Neural progenitor cell (in vitro differentiated cells): ENCODE measurements around the gene PLS3. TPM values are rescaled to one million over a fixed set of nuclear protein-coding genes. Genes with fewer than 3 reads are reported as not detected.
A peak's percentile ranks its signal among the peaks of the same experiment; 100 is the strongest.

ENCODE experiments used
- DNase-seq: peaks from one replicate; pipeline ENCODE4 v3.0.0-alpha.2; 2016; ENCODE audit warnings: low spot score
- H2AFZ ChIP-seq: fragments of 200-600 bp; sonication (generic); replicated peaks from 2 replicates; pipeline ENCODE4 v1.6.1; 2016; ENCODE audit warnings: antibody characterized with exemption
- H3F3A ChIP-seq: fragments of 200-600 bp; sonication (generic); 2 replicates; pipeline ENCODE4 v1.6.1; 2016; ENCODE audit warnings: antibody characterized with exemption, low read depth
- H3K27ac ChIP-seq: fragments of 200-600 bp; sonication (generic); 2 replicates; pipeline ENCODE4 v1.5.1; 2016; ENCODE audit warnings: mild to moderate bottlenecking
- H3K27me3 ChIP-seq: fragments of 200-600 bp; sonication (generic); 2 replicates; pipeline ENCODE4 v1.6.1; 2016; ENCODE audit warnings: mild to moderate bottlenecking, moderate library complexity
- H3K36me3 ChIP-seq: fragments of 200-600 bp; sonication (generic); 2 replicates; pipeline ENCODE4 v1.5.1; 2016
- H3K4me1 ChIP-seq: fragments of 200-600 bp; sonication (generic); 2 replicates; pipeline ENCODE4 v1.6.1; 2016; ENCODE audit warnings: mixed run types
- H3K4me2 ChIP-seq: fragments of 200-600 bp; sonication (generic); 2 replicates; pipeline ENCODE4 v1.6.1; 2016
- H3K4me3 ChIP-seq: fragments of 200-600 bp; sonication (generic); 2 replicates; pipeline ENCODE4 v1.5.1; 2016
- H3K79me2 ChIP-seq: fragments of 200-600 bp; sonication (generic); 2 replicates; pipeline ENCODE4 v1.6.1; 2016; ENCODE audit warnings: low read depth
- H3K9ac ChIP-seq: fragments of 200-600 bp; sonication (generic); 2 replicates; pipeline ENCODE4 v1.6.1; 2016
- H3K9me3 ChIP-seq: fragments of 200-600 bp; sonication (generic); 2 replicates; pipeline ENCODE4 v1.5.1; 2016; ENCODE audit warnings: low read depth
- H4K20me1 ChIP-seq: fragments of 200-600 bp; sonication (generic); 2 replicates; pipeline ENCODE4 v1.6.1; 2016; ENCODE audit warnings: low read depth
- H3K27ac Mint-ChIP-seq: 3 replicates; pipeline ENCODE4 v1.8.0; 2021; ENCODE audit warnings: mixed read lengths
- H3K27me3 Mint-ChIP-seq: 2 replicates; pipeline ENCODE4 v1.8.0; 2022; ENCODE audit warnings: low read depth, mild to moderate bottlenecking, inconsistent platforms, moderate library complexity, mixed read lengths; ENCODE audit not compliant: insufficient read depth
- H3K36me3 Mint-ChIP-seq: 3 replicates; pipeline ENCODE4 v1.8.0; 2021; ENCODE audit warnings: mixed read lengths
- H3K4me1 Mint-ChIP-seq: 3 replicates; pipeline ENCODE4 v1.8.0; 2021; ENCODE audit warnings: mixed read lengths
- H3K4me3 Mint-ChIP-seq: 3 replicates; pipeline ENCODE4 v1.8.0; 2021; ENCODE audit warnings: mild to moderate bottlenecking, moderate library complexity, mixed read lengths
- H3K9me3 Mint-ChIP-seq: 3 replicates; pipeline ENCODE4 v1.8.0; 2020; ENCODE audit warnings: mixed read lengths
- CTCF ChIP-seq: fragments of 200-600 bp; sonication (generic); IDR thresholded peaks from 2 replicates; pipeline ENCODE4 v1.5.1; 2017; ENCODE audit warnings: antibody characterized with exemption, mild to moderate bottlenecking
- EZH2 ChIP-seq: fragments of 200-600 bp; sonication (generic); IDR thresholded peaks from 2 replicates; pipeline ENCODE4 v1.6.1; 2017; ENCODE audit warnings: antibody characterized with exemption, mild to moderate bottlenecking, moderate library complexity
- EZH2phosphoT487 ChIP-seq: fragments of 200-600 bp; sonication (generic); IDR thresholded peaks from 2 replicates; pipeline ENCODE4 v1.6.1; 2017; ENCODE audit warnings: antibody characterized with exemption
- total RNA-seq: library from RNA; depleted of rRNA; stranded (reverse); fragments of >200 nt; gene quantifications from 2 replicates; pipeline ENCODE4 v1.2.3, GENCODE V29; 2015; ENCODE audit warnings: low replicate concordance

PLS3 gene
- total RNA-seq, 1 donor from 2014 or later, result 222 TPM

GRCh38 chrX:115553171-115553570, 7.8 kb upstream of the PLS3 start:
- TF ChIP-seq EZH2 (no peak), EZH2phosphoT487 (no peak), CTCF (no peak)
- no peaks in the 10 kb centered on the region for H3K27me3 ChIP-seq
- no peak overlapping the region for H3K4me3 Mint-ChIP-seq

GRCh38 chrX:115559672-115560071, 1.3 kb upstream of the PLS3 start:
- no peak for DNase-seq
- H3K79me2 ChIP-seq, result peaks cover 35% of the 10 kb centered on the region
- H4K20me1 ChIP-seq, result peaks cover 3% of the 10 kb centered on the region
- Mint-ChIP-seq H3K4me3 (no peak overlapping the region), H3K36me3 (no peaks in the 10 kb centered on the region), H3K27ac (no peak overlapping the region), H3K4me1 (peaks cover 20% of the 10 kb centered on the region), H3K27me3 (peaks cover 2% of the 10 kb centered on the region), H3K9me3 (no peaks in the 10 kb centered on the region)
- H3K36me3 ChIP-seq, result no peaks in the 10 kb centered on the region
- H3F3A ChIP-seq, result peaks cover 15% of the 10 kb centered on the region
- TF ChIP-seq CTCF, result no peak
- no peak for TF ChIP-seq EZH2
- no peak for TF ChIP-seq EZH2phosphoT487
- no peak overlapping the region for H3K27ac ChIP-seq
- no peak overlapping the region for H3K4me2 ChIP-seq
- H3K9me3 ChIP-seq, result no peaks in the 10 kb centered on the region
- peaks cover 13% of the 10 kb centered on the region for H3K4me1 ChIP-seq
- H3K27me3 ChIP-seq, result no peaks in the 10 kb centered on the region
- no peak overlapping the region for H3K4me3 ChIP-seq
- H3K9ac ChIP-seq, result no peak overlapping the region
- no peak overlapping the region for H2AFZ ChIP-seq

More at GRCh38 chrX:115553171-115553570, 7.8 kb upstream of the PLS3 start:
- Mint-ChIP-seq H3K36me3 (no peaks in the 10 kb centered on the region), H3K27ac (no peak overlapping the region), H3K9me3 (no peaks in the 10 kb centered on the region), H3K4me1 (no peaks in the 10 kb centered on the region), H3K27me3 (no peaks in the 10 kb centered on the region)
- Histone ChIP-seq H3K27ac (no peak overlapping the region), H3K9ac (no peak overlapping the region), H3K36me3 (no peaks in the 10 kb centered on the region), H3K4me1 (peaks cover 3% of the 10 kb centered on the region), H3K4me3 (no peak overlapping the region), H3K79me2 (no peaks in the 10 kb centered on the region), H2AFZ (peak overlapping the region; percentile 78), H3K9me3 (no peaks in the 10 kb centered on the region), H3K4me2 (no peak overlapping the region), H3F3A (peaks cover 10% of the 10 kb centered on the region), H4K20me1 (no peaks in the 10 kb centered on the region)
- peak; percentile 14 for DNase-seq

GRCh38 chrX:115560211-115560977, 580 bp upstream of the PLS3 start:
- no peaks in the 10 kb centered on the region for H3K9me3 ChIP-seq
- no peak overlapping the region for H3K27ac ChIP-seq
- H3K27ac Mint-ChIP-seq, result no peak overlapping the region
- H3K36me3 Mint-ChIP-seq, result no peaks in the 10 kb centered on the region
- peaks cover 20% of the 10 kb centered on the region for H3K4me1 Mint-ChIP-seq
- peak overlapping the region; percentile 91 for H3K4me3 ChIP-seq
- H4K20me1 ChIP-seq, result peaks cover 3% of the 10 kb centered on the region
- no peak for DNase-seq
- peaks cover 2% of the 10 kb centered on the region for H3K27me3 Mint-ChIP-seq
- no peak for TF ChIP-seq EZH2phosphoT487
- no peak for TF ChIP-seq CTCF
- no peak for TF ChIP-seq EZH2
- H3K9ac ChIP-seq, result no peak overlapping the region
- peaks cover 13% of the 10 kb centered on the region for H3K4me1 ChIP-seq
- H3F3A ChIP-seq, result peaks cover 15% of the 10 kb centered on the region
- H3K4me3 Mint-ChIP-seq, result peak overlapping the region; percentile 99
- H3K27me3 ChIP-seq, result no peaks in the 10 kb centered on the region
- peaks cover 42% of the 10 kb centered on the region for H3K79me2 ChIP-seq
- peak overlapping the region; percentile 82 for H3K4me2 ChIP-seq
- H2AFZ ChIP-seq, result peak overlapping the region; percentile 87
- H3K9me3 Mint-ChIP-seq, result no peaks in the 10 kb centered on the region
- H3K36me3 ChIP-seq, result no peaks in the 10 kb centered on the region
